DMS 273 (cell line): ENCODE measurements around the gene GPAM.
A peak's percentile ranks its signal among the peaks of the same experiment; 100 is the strongest.
"Not testable (repeated sequence)": the region's sequence is repeated elsewhere in the genome, so short reads cannot be mapped to it uniquely, and the experiment has no call there.

ENCODE experiments used
- DNase-seq: peaks from one replicate; lab custom pipeline; 2025; ENCODE audit not compliant: unreplicated experiment; lab: John Stamatoyannopoulos, UW

GPAM gene

GRCh38 chr10:112216151-112216550 is 32.6 kb upstream of the GPAM start:
- no peak for DNase-seq

DNA sequence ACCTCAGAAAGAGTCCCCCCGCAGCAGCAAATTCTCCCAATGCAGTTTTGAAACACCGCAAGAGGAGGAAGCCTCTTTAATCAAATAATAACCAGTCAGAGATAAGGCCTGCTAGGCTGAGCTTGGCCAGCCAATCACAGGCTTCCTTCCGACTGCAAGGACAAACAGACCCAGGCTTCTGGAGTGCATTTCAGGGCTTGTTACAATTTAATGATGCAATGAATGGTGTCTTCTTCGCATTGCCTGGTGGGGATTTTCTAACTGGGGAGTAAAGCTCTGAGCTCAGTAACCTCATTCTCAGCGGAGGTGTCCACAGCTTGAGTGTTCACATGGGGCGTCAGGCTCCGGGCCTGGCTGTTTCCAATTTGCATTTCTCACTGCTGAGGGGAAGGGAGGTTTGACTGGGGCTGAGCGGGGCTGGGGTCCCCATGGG is 31.8 kb upstream of the GPAM start:
- no peak for DNase-seq

GRCh38 chr10:112214298-112214926 is 30.8 kb upstream of the GPAM start:
- peak; percentile 9 for DNase-seq

- DNase-seq, result no peak
These were observed 30.3 kb upstream of the GPAM start for GRCh38 chr10:112213836-112214235.

GRCh38 chr10:112213098-112213823 is 29.7 kb upstream of the GPAM start:
- no peak for DNase-seq

DNA sequence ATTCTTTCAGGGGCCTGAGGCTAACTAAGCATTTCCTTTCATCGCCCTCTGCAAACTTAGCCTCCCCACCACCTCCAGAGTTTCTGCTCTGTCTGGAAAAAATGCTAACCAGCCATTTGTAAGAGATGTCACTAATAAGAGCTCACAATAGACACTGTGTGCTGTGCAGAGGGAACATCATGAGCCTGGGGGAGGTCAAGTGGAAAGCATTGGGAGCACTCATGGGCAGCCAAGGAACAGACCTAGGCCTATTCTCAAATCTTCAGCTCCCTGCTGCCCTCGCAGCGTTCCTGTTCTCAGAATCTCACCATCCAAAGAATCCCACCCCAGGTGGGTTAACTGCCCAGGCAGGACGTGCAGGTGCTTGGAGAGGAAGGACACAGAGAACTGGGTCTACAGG is 27.1 kb upstream of the GPAM start:
- no peak for DNase-seq

DNA sequence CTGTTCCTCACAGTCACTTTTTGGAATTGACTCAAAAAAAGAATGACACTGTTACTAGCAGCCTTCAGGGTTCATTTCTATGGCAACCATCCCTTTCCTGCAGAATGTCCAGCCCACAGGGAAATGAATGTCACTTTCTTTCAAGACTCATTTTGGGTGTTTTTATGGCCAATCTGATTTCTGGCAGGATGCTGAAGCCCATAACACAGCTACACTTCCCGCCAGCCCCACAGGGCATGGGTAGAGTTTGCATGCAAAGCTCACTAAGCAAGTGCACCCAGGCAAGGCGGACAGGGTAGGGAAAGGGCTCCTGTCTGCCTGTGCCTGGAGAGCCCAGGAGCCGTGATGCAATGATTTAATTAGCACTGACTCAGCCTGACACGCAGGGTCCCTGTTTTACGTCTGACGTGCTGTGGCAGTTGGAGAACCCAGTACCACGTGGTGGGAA is 26.1 kb upstream of the GPAM start:
- DNase-seq, result no peak

GRCh38 chr10:112208997-112209396 is 25.4 kb upstream of the GPAM start:
- no peak for DNase-seq

DNA sequence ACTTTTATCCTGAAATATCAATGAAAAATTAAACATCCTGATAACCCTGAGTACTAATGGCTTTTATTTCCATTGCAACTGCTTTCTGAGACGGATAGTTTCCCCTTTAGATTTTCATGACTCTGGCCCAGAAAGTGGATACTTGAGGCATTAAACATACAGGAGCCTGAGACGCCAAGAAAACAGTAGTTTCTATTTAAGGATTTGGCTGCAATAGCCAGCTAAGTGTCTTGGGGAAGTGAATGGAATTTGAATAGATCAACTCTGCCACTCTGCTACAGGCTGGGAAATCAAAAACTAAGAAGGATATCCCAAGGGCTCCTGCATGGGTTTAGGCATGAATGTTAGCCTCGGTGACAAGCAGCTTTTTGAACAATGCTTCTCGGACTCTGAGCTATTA is 24.7 kb upstream of the GPAM start:
- no peak for DNase-seq

DNA sequence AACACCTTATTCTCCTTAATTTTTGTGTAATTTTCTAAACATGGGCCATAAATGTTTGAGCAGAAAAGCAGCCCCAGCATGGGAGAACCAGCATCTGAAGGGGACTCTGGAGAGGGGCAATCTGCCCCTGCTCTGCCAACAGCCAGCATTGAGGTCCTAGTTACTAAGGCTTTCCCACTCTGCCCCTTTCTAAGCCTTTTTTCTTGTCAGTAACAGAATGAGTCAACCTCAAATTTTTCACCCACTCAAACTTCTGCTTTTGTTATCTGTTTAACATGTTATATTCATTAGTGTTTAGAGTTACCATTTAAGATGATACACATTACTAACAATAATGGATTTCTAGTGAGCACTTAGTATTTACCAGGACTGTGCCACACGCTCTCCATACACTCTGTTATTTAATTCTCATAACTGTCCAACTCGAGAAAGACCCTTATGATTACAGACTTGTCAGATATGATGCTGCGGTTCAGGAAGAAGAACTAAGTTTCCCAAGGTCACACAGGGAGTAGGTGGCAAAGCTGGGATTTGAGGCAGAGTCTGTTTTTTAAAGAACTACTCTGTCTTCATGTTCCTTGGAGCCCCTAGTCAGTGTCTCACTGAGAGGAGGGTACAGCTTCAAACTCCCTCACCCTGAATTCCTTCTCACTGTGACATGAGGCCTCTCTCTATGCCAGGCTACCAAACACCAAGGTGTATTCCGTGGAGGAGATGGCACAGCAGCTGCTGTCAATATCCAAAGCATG is 19.9 kb upstream of the GPAM start:
- DNase-seq, result no peak

DNA sequence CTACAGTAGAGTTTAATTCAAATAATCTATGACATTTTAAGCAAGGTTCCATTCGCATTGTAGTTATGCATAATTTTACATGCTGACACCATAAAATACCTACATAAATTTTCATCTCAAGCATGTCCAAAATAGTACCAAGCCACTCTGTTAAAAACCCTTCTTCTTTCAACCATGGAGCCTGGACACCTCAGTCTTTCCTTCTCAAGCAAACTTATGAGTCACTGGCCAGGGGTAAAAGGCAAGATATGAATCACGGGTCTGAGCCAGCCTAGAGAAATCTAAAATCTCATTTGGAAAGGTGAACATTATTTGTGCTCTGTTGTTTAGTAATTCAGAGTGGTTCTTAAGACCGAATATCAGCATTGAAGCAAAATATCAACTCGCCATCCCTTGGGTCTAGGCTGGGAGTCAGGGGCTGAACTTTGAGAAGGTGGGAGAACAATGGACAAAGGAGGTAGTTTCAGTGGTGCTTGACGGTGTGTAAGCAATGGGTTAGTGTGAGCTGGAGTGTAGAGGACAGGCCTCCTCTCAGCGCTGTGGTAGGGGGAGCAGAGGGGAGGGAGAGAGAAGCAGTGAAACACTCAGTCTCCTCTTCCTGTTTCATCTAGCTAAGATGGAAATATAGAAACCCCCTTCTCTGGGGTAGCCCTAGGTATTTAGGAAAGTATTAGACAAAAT is 19.1 kb upstream of the GPAM start:
- no peak for DNase-seq

GRCh38 chr10:112202076-112202475 is 18.5 kb upstream of the GPAM start:
- DNase-seq, result no peak

DNA sequence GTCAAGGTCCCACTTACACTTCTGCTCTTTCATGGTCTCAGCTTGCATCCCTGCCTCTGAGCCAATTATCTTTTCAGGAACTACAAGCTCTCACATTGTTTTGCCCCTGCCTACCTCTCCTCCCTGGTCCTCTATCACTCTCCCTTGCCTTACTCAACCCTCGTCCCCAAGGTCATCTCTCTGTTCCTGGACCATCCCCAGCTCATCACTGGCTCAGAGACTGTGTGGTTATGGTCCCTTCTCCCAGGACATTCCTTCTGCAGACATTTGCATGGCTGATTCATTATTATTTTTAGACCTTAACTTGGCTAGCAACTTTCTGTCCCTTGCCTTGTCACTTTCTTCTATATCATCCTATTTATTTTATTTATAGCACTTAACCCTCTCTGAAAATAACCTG is 17.8 kb upstream of the GPAM start:
- no peak for DNase-seq

DNA sequence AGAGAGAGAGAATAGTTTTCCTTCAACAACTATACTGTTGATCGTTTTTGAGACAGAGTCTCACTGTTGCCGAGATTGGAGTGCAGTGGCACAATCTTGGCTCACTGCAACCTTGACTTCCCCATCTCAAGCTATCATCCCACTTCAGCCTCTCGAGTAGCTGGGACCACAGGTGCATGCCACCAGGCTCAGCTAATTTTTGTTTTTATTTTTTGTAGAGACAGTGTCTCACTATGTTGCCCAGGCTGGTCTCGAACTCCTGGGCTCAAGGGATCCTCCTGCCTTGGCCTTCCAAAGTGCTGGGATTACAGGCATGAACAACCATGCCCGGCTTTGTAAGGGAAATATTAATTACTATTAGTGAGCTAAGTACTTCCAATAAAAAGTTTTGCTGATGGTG is 16.7 kb upstream of the GPAM start:
- DNase-seq, result not testable (repeated sequence)

DNA sequence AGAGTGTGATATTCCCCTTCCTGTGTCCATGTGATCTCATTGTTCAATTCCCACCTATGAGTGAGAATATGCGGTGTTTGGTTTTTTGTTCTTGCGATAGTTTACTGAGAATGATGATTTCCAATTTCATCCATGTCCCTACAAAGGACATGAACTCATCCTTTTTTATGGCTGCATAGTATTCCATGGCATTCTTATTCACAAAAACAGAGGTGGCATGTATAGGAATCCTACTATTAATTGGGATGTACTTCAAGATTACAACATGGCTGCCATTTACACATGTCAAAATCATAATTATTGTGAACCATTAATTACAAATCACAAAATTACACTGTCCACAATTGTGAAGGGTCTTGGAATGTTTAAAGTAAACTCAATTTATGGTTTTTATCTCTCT is 14.1 kb upstream of the GPAM start:
- DNase-seq, result not testable (repeated sequence)

GRCh38 chr10:112195224-112195623 is 11.7 kb upstream of the GPAM start:
- DNase-seq, result no peak

DNA sequence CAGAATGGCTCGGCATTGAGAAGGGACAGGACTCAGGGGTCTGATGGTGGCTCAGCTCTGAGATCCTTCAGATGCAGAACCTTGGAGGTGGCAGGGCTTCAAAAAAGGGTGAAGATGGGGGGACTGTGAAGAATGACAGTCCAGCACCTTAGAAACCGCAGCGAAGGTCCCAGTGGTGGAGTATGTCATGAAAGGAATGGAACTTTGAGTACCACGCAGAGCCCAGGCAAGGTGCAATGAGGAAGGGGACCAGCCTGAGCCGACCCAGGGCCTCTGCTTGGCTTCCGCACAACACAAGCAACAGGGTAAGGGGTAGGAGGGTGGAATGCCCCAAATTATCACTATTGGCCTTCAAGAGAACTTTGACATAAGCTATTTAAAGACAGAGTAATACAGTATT is 8.2 kb upstream of the GPAM start:
- DNase-seq, result no peak

- DNase-seq, result no peak
These were observed 7.6 kb upstream of the GPAM start for GRCh38 chr10:112191041-112191590.

DNA sequence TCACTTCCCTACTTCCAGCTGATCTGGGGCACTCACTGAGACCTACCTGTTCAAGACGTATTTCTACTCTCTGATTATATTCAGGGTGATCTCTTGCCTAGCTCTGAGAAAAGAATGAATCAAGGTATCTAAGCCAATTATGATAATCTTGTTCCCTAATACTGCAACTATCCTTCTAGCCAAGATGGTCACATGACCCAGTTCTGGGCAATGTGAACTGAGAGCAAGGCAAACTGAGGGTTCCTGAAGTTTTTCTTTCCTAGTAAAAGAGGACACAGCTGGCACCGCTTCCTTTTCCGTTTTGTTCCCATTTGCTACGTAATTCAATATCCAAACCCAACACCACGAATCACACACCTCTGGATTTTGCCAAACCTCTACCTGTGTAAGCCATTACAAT is 5.9 kb upstream of the GPAM start:
- no peak for DNase-seq

- DNase-seq, result no peak
These were observed 4.0 kb upstream of the GPAM start for GRCh38 chr10:112187527-112187926.

DNA sequence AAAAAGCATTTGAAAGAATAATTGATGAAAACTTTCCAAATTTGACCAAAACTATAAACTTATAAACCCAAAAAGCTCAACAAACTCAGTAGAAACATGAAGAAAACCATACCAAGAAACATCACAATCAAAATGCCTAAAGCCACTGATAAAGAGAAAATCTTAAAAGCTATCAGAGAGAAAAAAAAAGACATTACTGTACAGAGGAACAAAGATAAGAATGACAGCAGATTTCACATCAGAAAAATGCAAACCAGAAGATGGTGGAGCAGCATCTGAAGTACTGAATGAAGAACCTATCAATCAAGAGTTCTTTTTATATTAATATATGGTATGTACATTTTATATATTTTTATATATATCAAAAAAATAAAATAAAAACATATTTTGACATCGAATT is 2.4 kb upstream of the GPAM start:
- no peak for DNase-seq
